HG02970 (cell line): ENCODE data around the gene ADD1.
"Not testable (repeated sequence)": the region's sequence is repeated elsewhere in the genome, so short reads cannot be mapped to it uniquely, and the experiment has no call there.

ENCODE experiments used
- ATAC-seq: cut with Tn5 transposase; IDR thresholded peaks from one replicate; pipeline ENCODE4 v1.9.1; 2021; ENCODE audit warnings: mild to moderate bottlenecking, moderate library complexity, moderate number of reproducible peaks; ENCODE audit not compliant: unreplicated experiment, low FRiP score

The ADD1 gene

DNA sequence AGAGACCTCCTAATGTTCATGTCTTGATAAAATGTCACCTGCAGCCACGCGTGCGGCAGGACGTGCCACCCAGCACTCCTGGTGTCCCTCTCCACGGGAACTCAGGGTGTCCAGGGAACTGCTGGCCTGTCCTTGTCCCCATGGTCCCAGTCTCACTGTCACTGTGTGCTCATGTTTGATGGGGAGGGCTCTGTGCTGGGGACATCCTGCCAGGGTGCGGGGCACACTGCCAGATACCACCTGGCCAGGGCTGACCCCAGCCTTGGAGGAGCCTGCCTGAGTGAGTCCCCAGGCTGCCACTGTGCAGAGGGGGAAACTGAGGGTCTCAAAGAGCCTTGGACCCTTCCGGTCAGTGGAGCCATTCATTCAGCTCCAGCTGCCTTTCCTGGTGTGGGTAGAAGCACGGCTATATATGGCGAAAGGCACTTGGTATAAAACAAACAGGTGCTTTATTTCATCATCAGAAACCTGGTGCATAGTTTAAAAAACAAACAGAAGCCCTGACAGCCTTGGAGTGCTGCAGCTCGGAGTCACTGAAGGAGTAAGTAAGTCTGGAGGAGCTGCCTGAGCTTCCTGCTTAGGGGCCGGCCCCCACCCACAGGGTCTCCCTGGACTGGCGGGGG is 86.6 kb downstream of the ADD1 start:
- ATAC-seq: no peak

DNA sequence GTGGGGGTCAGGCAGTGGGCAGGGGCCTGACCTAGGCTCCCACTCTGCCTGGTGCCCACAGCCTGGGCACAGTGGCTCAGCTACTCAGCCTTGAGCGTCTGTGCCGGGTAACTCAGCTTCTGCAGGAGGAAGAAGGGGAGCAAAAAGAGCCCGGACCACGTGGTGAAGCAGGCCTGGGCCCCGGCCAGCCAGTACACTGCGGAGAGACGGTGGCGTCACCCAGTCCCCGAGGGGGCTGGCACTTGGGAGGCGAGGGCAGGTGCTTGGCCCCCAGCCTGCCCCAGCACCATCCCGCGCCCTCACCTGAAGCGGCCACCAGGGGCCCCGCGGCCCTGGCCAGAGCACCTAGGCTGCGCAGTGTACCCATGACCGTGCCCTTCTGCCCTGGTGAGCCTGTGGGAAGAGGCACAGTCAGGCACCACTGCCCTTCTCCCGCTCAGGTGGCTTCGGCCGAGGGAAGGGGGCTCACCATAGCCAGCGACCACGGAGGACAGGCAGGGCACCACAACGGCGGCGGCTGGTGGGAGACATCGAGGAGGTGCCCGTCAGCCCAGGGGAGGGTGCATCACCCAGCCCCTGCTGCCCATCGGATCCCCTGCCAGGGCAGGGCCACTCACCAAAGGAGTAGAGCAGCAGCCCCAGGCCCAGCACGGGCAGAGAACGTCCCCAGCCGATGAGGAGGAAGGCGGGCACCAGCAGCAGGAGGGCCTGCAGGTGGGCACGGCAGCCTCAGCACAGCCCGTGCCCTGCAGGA is 87.3 kb downstream of the ADD1 start:
- no peak for ATAC-seq

GRCh38 chr4:2931512-2932301 is 88.1 kb downstream of the ADD1 start:
- ATAC-seq: no peak

DNA sequence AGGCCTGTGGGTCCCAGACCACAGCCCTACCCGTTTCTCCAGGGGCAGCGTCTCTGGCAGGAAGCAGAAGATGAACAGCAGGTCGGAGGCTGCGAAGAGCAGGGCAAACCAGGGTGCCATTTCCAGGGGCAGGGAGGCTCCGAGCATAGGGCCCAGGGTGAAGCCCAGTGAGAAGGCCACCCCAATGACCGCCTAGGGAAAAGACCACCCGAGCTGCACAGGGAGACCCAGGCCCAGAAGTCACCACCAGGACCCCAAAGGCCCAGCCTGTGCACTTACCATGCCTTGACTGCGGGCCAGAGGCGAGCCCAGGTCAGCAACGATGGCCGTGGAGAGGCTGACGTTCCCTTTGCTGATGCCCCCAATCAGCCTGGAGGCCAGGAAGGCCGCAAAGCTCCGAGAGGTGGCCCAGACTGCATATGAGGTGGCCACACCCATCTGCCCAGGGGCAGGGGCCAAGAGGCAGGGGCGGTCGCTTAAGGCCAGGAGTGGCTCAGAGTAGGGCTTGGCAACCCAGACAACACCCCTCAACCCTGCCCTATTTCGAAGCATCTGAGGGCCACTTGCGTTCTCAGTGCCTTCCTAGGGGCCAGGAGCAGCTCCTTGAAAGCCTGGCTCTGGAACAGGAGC is 88.8 kb downstream of the ADD1 start:
- ATAC-seq: no peak

GRCh38 chr4:2932951-2933565 is 89.4 kb downstream of the ADD1 start:
- no peak for ATAC-seq

DNA sequence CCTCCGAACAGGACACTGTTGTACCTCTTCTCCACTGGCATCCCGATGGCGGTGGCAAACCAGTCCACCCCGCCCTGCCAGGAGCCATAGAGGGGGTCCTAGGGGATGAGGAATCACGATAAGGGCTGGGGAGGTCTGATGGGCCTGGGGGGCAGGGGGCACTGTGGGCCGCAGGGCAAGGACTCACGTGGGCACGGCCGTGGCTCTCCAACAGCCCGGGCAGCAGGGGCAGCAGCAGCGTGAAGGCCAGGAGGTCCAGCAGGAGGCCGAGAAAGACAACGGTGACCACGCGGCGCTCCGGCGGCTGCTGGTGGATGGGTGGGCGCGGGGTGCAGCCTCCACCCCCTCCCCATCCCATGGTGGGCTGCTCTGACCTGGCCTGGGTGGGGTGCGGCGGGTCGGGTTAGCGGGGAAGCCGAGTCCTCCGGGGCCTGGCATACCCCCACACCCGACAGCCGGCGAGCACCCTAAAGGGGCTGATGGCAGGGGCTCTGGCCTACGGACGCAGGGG is 90.0 kb downstream of the ADD1 start:
- ATAC-seq: no peak

GRCh38 chr4:2934077-2934812 is 90.6 kb downstream of the ADD1 start:
- ATAC-seq: no peak

- peak; percentile 61 for ATAC-seq
These were observed 91.4 kb downstream of the ADD1 start for GRCh38 chr4:2934813-2935761.

DNA sequence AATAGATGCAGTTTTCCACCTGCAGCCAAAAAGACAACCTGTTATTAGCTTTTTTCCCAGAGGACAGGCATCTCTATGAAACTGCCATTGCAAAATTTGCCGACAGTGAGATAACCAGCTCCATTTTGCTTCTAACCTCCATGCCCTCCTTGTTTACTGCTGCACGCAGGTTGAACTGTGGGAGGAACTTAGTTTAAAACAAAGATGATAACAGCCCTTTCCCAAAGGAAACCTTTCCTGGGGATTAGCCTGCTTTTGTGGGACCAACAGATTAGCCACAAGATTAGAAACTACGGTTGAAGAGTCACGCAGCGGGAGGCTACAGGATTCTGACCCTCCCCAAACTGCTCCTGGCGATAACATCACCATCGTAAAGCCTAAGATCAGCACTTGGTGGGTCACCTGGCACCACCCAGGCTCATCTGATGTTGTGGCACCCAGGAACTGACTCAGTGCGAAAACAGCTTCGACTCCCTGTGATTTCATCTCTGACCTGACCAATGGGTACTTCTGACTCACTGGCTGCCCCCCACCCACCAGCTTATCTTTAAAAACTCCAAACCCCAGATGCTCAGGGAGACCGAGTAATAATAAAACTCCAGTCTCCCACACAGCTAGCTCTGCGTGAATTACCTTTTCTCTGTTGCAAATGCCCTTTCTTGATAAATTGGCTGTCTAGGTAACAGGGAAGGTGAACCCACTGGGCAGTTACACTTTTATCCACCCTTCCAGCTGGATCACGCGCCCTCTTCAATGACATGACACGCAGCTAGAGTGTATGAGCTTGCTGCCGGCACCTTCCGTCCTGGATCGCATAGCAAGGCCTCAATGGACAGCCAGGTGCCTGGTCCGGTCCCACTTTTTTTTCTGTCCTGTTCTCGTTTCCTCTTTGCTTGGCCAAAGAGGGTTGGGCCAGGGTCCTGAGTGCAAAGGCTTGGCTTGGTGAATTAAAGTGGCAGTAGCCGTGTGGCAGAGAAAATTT is 92.4 kb downstream of the ADD1 start:
- no peak for ATAC-seq

GRCh38 chr4:2936773-2937145 is 93.1 kb downstream of the ADD1 start:
- no peak for ATAC-seq

DNA sequence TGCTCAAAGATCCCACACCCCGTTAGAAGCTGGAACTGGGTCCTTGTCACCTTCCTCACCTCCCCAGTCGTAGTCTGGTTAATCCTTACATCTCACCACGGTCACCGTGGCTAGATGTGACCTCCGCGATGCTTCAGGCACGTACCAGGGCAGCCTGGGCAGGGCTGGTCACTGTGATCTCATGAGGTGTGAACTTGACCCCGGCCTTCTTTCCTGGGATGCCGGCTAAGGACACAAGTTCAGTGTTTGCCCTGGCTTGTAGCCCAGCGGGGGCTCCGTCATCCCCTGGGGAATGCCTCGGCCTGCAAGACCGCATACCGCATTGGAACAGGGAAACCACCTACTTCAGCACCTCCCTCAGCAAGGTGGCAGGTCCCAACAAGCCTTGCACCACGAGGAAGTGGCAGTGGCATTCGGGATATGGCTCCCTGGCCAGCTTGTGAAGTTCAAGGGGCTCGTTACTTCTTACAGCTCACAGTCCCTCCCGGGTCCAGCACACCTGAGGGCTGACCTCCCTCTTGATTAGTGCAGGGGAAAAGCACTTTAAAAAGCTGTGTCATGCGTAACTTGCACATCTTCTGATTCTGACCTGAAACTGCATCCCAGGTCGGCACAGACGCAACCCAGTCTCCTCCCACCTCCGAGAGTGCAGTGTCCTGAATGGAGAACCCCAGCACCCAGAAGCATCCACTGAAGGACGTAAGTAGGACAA is 93.7 kb downstream of the ADD1 start:
- ATAC-seq: no peak

GRCh38 chr4:2937986-2938385 is 94.3 kb downstream of the ADD1 start:
- ATAC-seq: no peak

DNA sequence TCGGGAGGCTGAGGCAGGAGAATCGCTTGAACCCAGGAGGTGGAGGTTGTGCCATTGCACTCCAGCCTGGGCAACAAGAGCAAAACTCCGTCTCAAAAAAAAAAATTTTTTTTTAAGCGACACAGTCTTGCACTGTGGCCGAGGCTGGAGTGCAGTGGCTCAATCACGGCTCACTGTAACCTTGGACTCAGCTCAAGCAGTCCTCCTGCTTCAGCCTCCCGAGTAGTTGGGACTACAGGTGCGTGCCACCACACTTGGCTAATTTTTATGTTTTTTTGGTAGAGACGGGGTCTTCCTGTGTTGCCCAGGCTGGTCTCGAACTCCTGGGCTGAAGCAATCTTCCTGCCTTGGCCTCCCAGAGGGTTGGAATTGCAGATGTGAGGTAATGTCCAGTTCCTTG is 94.8 kb downstream of the ADD1 start:
- not testable (repeated sequence) for ATAC-seq

DNA sequence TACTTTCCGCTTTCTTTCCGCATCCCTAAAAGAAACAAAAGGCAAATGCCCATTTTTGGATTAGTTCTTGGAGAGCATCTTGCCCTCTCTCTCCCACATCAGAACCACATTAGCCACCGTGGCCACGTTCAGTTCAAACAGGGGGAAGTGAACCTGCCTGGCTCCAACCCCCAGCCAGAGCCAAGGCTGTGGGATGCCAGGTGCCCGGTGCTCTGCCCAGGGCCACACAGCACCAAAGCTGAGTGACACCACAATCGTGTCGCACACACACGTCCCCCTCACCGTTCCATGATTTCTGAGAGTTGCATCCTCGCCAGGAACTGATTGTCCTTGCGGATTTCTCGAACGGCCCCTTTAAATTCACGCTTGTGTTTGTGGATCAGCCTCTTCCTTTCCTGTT is 95.3 kb downstream of the ADD1 start:
- ATAC-seq: no peak

GRCh38 chr4:2939383-2940243 is 96.0 kb downstream of the ADD1 start:
- no peak for ATAC-seq
